ENCODE measurements around the gene RILPL1.
"Not testable (repeated sequence)": the region's sequence is repeated elsewhere in the genome, so short reads cannot be mapped to it uniquely, and the experiment has no call there.

The RILPL1 gene

DNA sequence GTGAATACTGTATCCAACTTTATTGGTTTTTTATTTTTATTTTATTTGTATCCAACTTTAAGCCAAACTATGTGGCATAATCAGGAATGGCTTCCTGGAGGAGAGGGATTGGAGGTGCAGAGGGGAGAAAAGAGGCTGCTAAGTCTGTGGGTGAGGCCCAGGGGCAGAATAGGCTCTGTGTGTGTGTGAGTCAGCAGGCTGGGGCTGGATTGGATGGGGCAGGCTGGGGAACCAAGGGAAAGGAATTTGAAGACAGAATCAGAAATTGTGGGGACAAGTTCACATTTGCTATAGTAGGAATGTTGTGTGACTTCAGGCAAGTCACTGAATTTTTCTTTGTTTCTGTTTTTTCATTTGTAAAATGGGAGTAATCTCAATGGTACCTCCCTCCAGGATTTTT lies 12.8 kb upstream of the RILPL1 start:
- no peak for DNase-seq (ENCODE audit: low read depth)
- no peak overlapping the region for H3K4me3 ChIP-seq (ENCODE audit: low read depth, low read length)
- TF ChIP-seq MYC (IDR thresholded peaks at IDR 0.05; ENCODE audit: low read depth, low read length) (no peak), POLR2A (IDR thresholded peaks at IDR 0.05; ENCODE audit: extremely low read depth, insufficient read length) (no peak), MAX (IDR thresholded peaks at IDR 0.05; ENCODE audit: low read depth, low read length) (no peak)
- TF ChIP-seq, protein P1, sequence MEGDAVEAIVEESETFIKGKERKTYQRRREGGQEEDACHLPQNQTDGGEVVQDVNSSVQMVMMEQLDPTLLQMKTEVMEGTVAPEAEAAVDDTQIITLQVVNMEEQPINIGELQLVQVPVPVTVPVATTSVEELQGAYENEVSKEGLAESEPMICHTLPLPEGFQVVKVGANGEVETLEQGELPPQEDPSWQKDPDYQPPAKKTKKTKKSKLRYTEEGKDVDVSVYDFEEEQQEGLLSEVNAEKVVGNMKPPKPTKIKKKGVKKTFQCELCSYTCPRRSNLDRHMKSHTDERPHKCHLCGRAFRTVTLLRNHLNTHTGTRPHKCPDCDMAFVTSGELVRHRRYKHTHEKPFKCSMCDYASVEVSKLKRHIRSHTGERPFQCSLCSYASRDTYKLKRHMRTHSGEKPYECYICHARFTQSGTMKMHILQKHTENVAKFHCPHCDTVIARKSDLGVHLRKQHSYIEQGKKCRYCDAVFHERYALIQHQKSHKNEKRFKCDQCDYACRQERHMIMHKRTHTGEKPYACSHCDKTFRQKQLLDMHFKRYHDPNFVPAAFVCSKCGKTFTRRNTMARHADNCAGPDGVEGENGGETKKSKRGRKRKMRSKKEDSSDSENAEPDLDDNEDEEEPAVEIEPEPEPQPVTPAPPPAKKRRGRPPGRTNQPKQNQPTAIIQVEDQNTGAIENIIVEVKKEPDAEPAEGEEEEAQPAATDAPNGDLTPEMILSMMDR (IDR thresholded peaks at IDR 0.05; ENCODE audit: low read depth, low read length): no peak

GRCh38 chr12:123543541-123543940 lies 10.0 kb upstream of the RILPL1 start:
- H3K4me3 ChIP-seq (ENCODE audit: low read depth, low read length): no peak overlapping the region
- no peak for DNase-seq (ENCODE audit: low read depth)
- TF ChIP-seq MYC (IDR thresholded peaks at IDR 0.05; ENCODE audit: low read depth, low read length): no peak
- TF ChIP-seq POLR2A (IDR thresholded peaks at IDR 0.05; ENCODE audit: extremely low read depth, insufficient read length): no peak
- TF ChIP-seq MAX (IDR thresholded peaks at IDR 0.05; ENCODE audit: low read depth, low read length): no peak
- TF ChIP-seq, protein P1 (IDR thresholded peaks at IDR 0.05; ENCODE audit: low read depth, low read length): no peak

GRCh38 chr12:123540899-123541662 lies 7.6 kb upstream of the RILPL1 start:
- TF ChIP-seq MYC (IDR thresholded peaks at IDR 0.05; ENCODE audit: low read depth, low read length) (no peak), POLR2A (IDR thresholded peaks at IDR 0.05; ENCODE audit: extremely low read depth, insufficient read length) (no peak), MAX (IDR thresholded peaks at IDR 0.05; ENCODE audit: low read depth, low read length) (no peak)
- TF ChIP-seq, protein P1 (IDR thresholded peaks at IDR 0.05; ENCODE audit: low read depth, low read length): no peak
- no peak overlapping the region for H3K4me3 ChIP-seq (ENCODE audit: low read depth, low read length)
- no peak for DNase-seq (ENCODE audit: low read depth)

- not testable (repeated sequence) for DNase-seq (ENCODE audit: low read depth); H3K4me3 ChIP-seq (ENCODE audit: low read depth, low read length)
Observed at GRCh38 chr12:123535952-123536351, 2.4 kb upstream of the RILPL1 start.

DNA sequence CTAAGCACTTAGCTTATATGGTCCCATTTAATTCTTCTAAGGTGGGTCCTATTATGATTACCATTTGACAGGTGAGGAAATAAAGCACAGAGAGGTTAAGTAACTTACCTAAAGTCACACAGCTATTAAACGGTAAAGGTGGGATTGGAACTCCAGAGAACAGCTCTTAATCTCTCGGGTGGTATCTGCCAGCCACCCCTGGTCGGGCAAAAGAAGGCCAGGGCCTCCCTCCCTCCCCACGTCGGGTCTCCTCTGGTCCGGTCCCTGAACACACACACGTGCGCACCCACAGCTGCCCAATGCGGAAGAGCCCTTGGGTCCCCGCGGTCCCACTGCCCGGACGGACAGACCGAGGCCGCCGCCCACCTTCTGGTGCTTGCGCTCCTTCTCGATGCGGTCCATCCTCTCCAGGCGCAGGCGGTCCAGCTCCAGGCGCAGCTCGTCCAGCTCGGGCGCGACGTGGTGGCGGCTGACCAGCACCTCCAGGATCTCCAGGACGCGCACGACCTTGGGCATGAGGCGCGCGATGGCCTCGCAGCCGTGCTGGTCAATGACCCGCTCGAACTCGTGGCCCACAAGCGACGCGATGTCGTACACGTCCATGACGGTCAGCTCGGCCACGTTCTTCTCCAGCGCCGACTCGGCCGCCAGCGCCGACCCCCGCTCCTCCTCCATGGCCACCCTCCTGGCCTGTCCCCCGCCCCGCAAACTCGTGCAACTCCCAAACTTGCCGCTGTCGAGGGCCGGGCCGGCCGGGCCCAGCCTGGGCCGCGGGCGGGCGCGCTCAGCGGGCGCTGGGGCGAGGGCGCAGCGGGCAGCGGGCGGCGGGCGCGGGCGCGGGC lies 490 bp downstream of the RILPL1 start:
- H3K4me3 ChIP-seq (ENCODE audit: low read depth, low read length): peak overlapping the region; percentile 27
- TF ChIP-seq POLR2A (IDR thresholded peaks at IDR 0.05; ENCODE audit: extremely low read depth, insufficient read length) (no peak), MAX (IDR thresholded peaks at IDR 0.05; ENCODE audit: low read depth, low read length) (no peak), MYC (IDR thresholded peaks at IDR 0.05; ENCODE audit: low read depth, low read length) (no peak)
- TF ChIP-seq, protein P1 (IDR thresholded peaks at IDR 0.05; ENCODE audit: low read depth, low read length): no peak
- DNase-seq (ENCODE audit: low read depth): peak; percentile 39

GRCh38 chr12:123532019-123532418 lies 1.5 kb downstream of the RILPL1 start:
- DNase-seq (ENCODE audit: low read depth): peak; percentile 90
- no peak overlapping the region for H3K4me3 ChIP-seq (ENCODE audit: low read depth, low read length)
- TF ChIP-seq MYC (IDR thresholded peaks at IDR 0.05; ENCODE audit: low read depth, low read length) (no peak), POLR2A (IDR thresholded peaks at IDR 0.05; ENCODE audit: extremely low read depth, insufficient read length) (no peak), MAX (IDR thresholded peaks at IDR 0.05; ENCODE audit: low read depth, low read length) (no peak)
- TF ChIP-seq, protein P1 (IDR thresholded peaks at IDR 0.05; ENCODE audit: low read depth, low read length): no peak
